GM19467 (cell line): ENCODE results near the gene RDH16.
"Not testable (repeated sequence)": the region's sequence is repeated elsewhere in the genome, so short reads cannot be mapped to it uniquely, and the experiment has no call there.

Experiments
- ATAC-seq: cut with Tn5 transposase; IDR thresholded peaks from one replicate; pipeline ENCODE4 v1.9.1; 2021; ENCODE audit warnings: mild to moderate bottlenecking, moderate library complexity; ENCODE audit not compliant: unreplicated experiment

Gene RDH16

DNA sequence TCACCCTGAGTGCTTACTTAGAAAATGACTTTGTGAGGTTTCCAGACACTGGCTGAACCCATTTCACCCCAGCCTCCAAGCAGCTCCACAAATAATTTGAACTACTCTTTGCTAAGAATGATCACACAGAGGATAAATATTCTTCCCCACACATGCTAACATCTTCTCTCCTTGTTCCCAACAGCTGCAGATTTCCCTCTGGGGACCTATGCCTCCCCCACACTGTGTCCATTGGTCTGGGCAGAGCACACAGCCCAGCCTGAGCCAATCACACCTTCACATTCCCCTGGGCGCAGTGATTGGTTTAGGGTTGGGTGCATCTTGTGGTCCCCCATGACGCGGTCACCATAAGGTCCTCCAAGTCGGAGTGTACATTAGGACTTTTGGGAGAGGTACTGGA is 30.1 kb downstream of the RDH16 start:
- ATAC-seq, result no peak

DNA sequence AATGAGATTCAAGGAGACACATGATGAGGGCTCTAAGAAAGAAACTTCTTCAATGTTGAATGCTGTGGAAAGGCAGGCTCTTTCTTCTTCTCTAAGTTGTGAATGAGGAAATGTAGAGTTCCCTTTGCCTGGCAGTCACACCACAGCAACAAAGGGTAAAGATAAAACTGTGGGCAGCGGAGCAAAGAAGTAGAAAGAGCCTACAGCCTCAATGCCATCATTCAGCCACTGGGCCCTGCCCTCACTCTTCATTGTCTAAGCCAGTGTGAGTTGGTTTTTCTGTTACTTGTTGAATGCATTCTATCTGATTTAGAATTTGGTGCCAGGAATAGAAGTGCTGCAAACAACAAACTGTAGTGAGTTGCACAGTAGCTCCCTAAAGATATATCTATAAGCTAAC is 35.4 kb downstream of the RDH16 start:
- no peak for ATAC-seq

DNA sequence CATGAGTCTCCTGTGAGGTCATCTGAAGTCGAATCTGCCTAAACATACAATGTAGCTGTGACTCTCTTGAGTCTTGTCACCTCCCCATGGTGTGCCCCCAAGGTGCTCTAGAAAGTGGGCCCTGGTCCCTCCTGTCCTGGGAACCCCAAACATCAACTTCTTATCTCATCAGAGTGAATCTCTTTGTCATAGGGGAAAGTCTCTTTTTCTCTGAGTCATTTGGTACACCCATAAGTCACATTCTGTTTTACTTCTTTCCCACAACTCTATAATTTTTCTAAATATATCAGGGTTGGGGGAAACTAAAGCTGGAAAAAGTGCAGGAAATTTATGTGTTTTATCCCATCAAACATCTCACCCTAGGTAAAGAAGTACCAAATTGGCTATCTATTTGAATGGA is 36.1 kb downstream of the RDH16 start:
- no peak for ATAC-seq

DNA sequence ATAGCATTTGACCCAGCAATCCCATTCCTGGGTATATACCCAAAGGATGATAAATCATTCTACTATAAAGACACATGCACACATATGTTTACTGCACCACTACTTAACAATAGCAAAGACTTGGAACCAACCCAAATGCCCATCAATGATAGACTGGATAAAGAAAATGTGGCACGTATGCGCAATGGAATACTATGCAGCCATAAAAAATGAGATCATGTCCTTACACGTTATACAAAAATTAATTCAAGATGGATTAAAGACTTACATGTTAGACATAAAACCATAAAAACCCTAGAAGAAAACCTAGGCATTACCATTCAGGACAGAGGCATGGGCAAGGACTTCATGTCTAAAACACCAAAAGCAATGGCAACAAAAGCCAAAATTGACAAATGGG is 39.3 kb downstream of the RDH16 start:
- ATAC-seq, result not testable (repeated sequence)

DNA sequence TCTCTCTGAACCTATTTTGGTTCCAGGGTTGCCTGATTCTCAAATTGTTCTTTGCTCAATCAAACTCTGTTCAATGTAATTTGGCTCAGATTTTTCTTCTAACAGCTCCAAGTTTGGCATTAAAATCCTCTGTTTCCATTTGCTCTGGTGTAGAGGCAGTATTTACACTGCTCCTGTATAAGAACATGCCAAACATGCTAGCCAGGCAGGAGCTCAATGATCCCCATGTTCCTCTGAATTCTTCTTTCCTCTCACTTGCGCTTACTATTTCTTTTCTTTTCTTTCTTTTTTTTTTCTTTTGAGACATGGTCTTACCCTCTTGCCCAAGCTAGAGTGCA is 40.4 kb downstream of the RDH16 start:
- ATAC-seq, result no peak

DNA sequence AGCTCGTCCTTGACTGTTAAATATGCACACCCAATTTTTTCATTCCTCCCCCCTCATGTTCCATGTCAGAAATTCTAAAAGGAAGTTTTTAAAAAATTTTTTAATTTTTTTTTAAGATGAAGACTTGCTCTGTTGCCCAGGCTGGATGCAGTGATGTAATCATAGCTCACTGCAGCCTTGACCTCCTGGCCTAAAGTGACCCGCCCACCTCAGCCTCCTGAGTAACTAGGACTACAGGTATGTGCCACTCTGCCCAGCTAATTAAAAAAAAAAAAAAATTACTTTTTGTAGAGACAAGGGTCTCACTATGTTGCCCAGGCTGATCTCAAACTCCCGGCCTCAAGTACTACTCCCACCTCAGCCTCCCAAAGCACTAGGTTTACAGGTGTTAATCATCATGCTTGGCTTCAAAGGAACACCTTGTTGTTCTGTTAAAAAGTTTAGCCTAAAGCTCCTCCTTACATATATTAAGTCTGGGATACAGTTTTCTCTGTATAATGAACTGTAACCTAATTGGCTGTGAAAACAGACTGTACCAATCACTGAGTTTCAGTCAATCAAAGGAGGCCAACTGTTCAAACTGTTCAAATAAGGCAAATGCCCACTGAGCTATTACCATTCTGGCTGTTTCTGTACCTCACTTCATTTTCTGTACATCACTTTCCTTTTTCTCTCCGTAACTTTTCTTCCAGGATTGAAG is 41.0 kb downstream of the RDH16 start:
- no peak for ATAC-seq

DNA sequence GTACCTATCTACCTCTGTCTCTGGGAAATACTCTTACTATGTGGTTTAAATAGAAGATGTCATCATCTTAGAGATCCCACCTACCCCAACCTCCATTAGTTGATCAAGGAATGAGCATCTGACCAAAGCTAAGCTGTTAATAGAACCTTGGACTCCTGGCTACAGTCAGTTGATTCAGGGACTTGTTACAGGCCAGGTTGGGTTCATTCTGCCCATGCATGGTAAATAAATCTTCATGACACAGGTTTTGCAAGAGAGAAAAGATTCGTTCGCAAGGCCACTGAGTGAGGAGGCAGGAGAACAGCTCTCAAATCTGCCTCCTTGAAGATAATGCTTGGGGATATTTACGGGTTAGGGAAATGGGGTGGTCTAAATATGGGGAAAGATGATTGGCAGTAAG is 42.7 kb downstream of the RDH16 start:
- ATAC-seq, result no peak

DNA sequence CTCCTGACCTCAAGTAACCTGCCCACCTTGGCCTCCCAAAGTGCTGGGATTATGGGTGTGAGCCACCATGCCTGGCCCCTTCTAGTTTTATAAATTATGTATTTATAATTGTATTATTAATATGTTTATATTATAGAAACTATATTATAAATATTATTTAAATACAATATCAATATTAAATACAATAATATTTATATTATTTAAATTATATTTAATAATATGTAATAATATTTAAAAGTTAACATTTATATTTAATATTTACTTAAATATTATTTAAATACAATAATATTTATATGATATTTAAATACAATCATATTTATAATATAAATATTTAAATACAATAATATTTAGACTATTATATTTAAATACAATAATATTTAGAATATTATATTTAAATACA is 43.2 kb downstream of the RDH16 start:
- no peak for ATAC-seq

DNA sequence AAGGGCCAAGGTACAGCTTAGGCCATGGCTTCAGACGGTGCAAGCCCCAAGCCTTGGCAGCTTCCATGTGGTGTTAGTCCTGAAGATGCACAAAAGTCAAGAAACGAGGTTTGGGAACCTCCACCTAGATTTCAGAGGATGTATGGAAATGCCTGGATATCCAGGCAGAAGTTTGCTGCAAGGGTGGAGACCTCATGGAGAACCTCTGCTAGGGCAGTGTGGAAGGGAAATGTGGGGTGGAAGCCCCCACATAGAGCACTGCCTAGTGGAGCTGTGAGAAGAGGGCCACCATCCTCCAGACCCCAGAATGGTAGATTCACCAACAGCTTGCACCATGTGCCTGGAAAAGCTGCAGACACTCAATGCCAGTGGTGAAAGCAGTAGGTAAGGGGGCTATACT is 48.0 kb downstream of the RDH16 start:
- not testable (repeated sequence) for ATAC-seq

DNA sequence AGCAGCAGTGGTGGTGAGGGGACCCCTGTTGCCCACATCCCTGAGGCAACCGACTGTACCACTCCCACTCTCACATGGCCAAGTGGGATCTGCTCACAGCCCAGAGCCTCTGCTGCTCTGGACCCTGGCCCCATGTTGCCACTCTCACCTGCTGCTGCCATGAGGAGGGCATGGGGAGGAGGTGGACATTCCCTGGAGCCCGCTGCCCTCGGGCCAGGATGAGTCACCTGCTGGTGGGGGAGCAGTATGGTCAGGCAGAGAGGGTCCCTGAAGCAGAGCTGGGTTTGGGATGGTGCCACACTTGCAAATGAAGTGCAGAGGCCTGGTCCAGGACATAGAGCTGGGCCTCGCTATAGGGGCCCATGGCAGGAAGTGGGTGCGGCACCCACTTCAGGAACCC is 49.3 kb downstream of the RDH16 start:
- ATAC-seq, result no peak

DNA sequence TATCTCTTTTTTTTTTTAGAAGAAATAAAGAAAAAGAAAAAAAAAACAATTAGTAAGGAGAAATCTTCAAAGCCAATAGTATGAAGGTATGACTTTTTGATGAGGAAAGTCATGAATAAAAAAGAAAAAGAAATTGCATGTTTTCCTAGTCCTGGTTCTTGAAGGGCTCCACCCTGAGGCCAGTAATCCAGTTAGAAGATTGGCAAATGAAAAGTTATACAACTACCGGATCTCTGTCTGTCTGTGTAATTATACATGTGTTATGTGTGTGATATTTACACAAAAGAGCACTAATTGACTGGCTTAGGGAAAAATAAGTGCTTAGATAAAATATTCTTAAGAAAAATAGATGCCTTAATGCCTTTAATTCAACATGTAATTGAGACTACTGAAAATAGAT is 51.6 kb downstream of the RDH16 start:
- no peak for ATAC-seq

DNA sequence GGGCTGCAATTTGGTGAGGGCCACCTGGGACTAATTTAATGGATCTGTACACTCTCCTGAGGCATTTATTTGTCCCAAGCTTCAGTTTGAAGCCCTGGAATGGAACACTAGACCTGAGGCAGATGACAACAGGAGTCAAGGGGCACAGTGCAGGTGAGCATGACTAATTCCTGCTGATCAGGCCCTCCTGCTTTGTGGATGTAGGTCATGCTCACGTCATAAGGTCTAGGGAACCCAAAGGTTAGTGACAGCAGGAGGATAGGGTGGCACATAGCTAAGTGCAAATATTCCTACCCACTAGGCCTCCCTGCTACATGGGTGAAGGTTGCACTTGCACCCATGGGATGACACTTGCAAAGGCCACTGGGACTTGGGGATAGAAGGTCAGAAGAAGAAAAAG is 54.0 kb downstream of the RDH16 start:
- no peak for ATAC-seq
